HEK293T (cell line): ENCODE data around the gene VTN.

Experiments
- ELF4 ChIP-seq: fragments of 450-650 bp; IDR thresholded peaks from 2 replicates; pipeline ENCODE4 v1.6.1; 2017; ENCODE audit warnings: antibody characterized with exemption
- FOXM1 ChIP-seq: fragments of 450-650 bp; IDR thresholded peaks from 2 replicates; pipeline ENCODE4 v1.6.1; 2017; ENCODE audit warnings: mild to moderate bottlenecking, borderline replicate concordance
- NFRKB ChIP-seq: fragments of 450-650 bp; IDR thresholded peaks from 2 replicates; pipeline ENCODE4 v1.6.1; 2016; ENCODE audit warnings: mild to moderate bottlenecking, moderate library complexity

DNA sequence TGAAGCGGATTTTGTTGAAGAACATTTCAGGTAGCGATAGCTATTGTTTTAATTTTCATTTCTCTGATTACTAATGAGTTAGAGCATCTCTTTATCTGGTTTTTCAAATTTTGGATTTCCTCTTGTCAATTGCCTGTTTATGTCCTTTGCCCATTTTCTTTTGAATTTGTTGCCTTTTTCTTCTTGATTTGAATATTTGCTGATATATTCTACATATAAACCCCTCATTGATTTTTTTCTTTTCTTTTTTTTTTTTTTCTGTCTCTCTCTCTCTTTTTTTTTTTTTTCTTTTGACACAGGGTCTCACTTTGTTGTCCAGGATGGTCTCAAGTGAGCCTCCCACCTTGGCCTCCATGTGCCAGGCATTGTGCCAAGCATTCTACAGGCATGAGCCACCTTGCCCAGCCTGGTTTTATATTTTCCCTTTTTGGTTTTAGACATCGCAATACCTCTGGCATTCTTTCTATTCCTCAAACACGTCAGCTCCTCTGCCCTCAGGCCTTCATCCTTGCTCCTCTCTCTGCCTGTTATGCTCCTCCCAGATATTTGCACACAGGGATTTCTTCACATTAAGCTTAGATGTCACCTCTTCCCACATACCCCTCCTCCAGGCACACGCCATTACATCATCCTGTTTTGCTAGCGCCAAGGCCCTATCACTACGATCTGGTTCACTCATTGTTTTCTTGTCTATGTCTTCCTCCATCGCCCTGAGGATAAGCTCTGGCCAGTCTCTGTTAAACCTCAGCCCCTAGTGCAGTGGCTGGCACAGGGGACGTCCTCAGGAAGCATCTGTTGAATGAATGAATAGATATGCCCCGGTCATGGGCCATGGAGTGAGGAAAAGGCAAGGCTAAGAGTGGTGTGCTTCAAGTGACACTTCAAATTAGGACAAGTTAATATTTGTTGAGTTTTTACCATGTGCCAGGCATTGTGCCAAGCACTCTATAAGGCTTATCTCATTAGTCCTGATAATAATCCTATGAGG lies 10.0 kb upstream of the VTN start:
- TF ChIP-seq ELF4 = no peak
- TF ChIP-seq NFRKB = no peak
- TF ChIP-seq FOXM1 = no peak
